Stimulated activated CD8-positive, alpha-beta memory T cell treated with anti-CD3 and anti-CD28 coated beads, Interleukin-2, amount 100 ng/mL, for 48 hours (primary cell): ENCODE measurements around the gene BIRC3.

Experiments
- DNase-seq, 2 donors: peaks; one replicate each; pipeline ENCODE4 v3.0.0-alpha.2; 2020; ENCODE audit warnings: low read depth in 2 of 2

BIRC3 gene

GRCh38 chr11:102317099-102317767 is at the start of gene BIRC3:
BIRC3 (plus strand) TSS chr11:102317484; CDS start chr11:102324510, 7,026 bp downstream.
- DNase-seq: peak; percentile 79 to 86

DNA sequence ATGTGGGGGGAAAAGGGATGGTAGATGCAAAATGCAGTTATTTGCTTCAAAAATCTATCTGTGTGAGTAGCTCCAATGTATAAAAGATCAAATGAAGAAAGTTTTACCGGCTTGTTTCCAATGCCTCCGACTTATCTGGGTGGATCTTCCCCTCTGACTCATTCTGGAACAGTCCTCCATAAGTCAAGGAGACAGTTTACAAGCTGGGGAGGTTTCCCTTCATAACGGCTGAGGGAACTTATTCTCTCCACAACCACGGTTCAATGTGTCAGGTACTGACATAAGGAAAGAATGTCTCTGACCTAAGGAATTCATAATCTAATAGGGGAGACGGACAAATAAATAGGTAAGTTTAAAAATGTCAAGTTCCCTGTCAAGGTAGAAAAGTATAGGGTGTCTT is 49.7 kb upstream of the BIRC3 start:
- DNase-seq: no peak

- peak; percentile 52 to 69 for DNase-seq
Measured at GRCh38 chr11:102268083-102268984, 49.0 kb upstream of the BIRC3 start.

DNA sequence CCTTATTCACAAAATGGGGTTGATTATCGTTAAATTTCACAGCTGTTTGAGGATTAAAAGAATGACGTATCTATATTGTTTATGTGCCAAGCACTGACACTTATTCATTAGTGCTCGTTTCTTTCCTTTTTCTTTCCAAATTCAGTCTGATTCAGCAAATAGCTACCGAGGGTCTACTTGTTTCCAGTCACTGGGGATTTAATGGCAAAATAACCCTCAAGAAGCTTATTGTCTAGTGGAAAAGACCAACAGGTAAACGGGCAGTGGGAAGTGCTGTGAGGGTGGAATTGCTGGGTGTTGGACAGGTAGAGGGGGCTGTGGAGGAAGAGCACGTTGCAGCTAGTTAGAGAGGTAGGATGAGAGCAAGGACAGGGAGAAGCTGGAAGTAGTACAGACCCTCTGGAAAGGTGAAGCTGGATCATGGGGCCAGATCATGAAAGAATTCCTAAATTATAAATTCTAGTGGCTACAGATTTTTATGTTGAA is 48.3 kb upstream of the BIRC3 start:
- no peak for DNase-seq

- no peak for DNase-seq
Measured at GRCh38 chr11:102269927-102270326, 47.4 kb upstream of the BIRC3 start.

GRCh38 chr11:102272047-102272824 is 45.0 kb upstream of the BIRC3 start:
- no peak for DNase-seq

GRCh38 chr11:102274628-102275027 is 42.7 kb upstream of the BIRC3 start:
- DNase-seq: no peak

GRCh38 chr11:102276362-102276761 is 40.9 kb upstream of the BIRC3 start:
- DNase-seq: no peak

- DNase-seq: no peak
Measured at GRCh38 chr11:102276783-102277182, 40.5 kb upstream of the BIRC3 start.

DNA sequence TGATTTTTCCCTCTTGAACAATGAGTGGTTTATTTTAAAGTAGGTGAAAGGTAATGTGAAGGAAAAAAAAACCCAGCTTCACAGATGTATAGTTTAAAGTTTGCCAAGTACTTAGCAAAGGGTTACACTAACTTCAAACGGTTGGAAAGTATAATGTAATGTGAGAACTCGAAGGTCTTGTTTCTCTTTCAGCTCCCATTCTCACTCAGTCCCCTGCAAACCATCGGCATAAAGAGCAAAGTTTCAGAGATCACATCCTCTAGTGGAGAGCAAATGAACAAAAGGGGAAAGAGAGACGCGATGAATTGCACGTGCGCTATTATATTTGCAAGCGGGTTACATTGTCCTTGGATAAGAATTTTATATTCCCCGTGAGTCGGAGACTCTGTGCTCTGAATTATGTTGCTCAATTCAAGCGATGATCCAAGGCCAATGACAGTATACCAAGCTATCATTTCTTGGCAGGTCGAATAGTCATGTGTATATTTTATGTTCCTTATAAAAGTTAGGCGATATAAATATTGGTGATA is 37.6 kb upstream of the BIRC3 start:
- no peak for DNase-seq

- DNase-seq: no peak
Measured at GRCh38 chr11:102280245-102280833, 36.9 kb upstream of the BIRC3 start.

GRCh38 chr11:102283116-102283485 is 34.2 kb upstream of the BIRC3 start:
- DNase-seq: no peak

DNA sequence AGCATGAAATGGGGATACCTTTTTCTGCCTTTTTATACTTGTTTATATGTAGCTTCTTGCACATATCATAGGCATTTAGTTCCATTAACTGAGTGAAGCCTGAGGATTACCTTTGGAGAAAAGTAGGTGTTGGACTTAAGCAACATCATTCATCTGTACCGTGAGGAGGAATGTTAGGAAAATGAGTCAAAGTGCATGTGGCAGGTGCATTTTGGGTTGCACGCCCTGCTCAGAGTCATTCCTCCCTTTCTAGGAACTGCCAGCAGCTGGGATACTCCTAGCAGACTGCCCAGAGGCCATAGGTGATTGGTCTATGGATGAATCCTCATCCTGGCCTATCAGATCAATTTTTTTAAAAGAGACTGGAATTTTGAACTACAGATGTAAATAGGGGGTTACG is 33.3 kb upstream of the BIRC3 start:
- DNase-seq: no peak

GRCh38 chr11:102286292-102286691 is 31.0 kb upstream of the BIRC3 start:
- DNase-seq: no peak

GRCh38 chr11:102287964-102288724 is 29.1 kb upstream of the BIRC3 start:
- no peak for DNase-seq

- no peak for DNase-seq
Measured at GRCh38 chr11:102288725-102289083, 28.6 kb upstream of the BIRC3 start.

DNA sequence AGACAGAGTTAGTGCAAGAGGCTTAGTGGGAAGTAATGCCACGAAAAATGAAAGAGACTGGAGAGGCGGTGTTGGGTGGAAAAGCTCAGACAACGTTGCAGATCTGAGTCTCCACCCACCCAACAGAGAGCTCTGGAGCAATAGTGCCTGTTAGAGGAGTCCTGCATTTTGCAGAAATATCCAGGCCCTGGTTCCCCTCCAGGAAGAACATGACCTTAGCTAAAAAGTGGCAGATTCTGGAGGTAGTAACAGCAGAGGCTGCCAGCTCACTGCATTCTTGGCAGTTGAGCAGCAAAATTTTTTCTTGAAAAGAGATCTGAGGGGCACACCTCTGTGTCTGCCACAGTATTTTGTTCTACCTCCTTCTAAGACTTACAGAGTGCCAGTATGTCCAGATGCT is 27.7 kb upstream of the BIRC3 start:
- no peak for DNase-seq

DNA sequence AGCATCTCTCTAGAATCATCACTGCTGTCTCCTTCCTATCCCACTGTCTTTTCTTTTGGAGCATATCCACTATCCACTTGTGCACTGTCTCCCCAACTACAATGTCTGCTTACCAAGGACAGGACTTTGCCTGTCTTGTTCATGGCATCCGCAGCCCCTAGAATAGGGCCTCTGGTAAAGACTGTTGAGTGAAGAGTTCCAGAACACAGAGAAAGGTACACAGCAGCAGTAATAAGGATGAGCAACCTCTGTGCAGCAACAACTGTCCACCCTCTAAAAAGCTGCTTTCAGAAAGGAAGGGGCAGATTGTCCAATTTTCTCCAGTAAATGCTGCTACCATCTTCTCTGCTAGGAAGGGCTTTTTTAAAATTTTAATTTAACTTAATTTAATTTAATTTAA is 25.5 kb upstream of the BIRC3 start:
- no peak for DNase-seq

- DNase-seq: no peak
Measured at GRCh38 chr11:102292933-102293332, 24.4 kb upstream of the BIRC3 start.

DNA sequence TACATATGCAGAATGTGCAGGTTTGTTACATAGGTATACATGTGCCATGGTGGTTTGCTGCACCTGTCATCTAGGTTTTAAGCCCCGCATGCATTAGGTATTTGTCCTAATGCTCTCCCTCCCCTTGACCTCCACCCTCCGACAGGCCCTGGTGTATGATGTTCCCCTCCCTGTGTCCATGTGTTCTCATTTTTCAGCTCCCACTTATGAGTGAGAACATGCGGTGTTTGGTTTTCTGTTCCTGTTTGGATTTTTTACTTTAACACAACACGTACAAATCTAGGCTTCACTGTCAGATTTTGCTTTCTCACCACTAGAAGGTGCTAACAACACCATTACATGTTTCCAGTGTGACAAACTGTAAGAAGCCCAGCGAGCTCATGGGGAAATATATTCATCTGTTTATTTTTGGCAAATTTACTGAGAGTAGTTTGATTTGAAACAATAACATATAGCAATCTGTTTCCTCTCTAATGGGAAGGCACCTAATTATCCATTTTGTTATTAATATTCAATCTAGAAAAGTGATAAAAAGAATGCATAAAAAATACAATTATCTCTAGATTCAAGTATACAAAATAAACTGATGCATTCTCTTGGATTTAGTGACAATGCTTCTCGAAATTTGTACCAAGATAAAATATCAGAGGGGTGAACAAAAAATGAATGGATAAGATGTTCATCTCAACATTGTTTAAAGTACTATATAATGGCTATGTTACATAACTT is 23.2 kb upstream of the BIRC3 start:
- DNase-seq: no peak
